NOMO-1 (cell line): ENCODE measurements around the gene PDLIM4.
A peak's percentile ranks its signal among the peaks of the same experiment; 100 is the strongest.

Source experiments
- DNase-seq, 2 experiments: peaks; one replicate each; lab custom pipeline; 2025; ENCODE audit not compliant: unreplicated experiment in 2 of 2; lab: John Stamatoyannopoulos, UW

Gene PDLIM4

GRCh38 chr5:132251220-132251725 lies 6.2 kb upstream of the PDLIM4 start:
- no peak for DNase-seq

- DNase-seq: peak in 1 of 2 experiments; percentile 12
Measured at GRCh38 chr5:132253008-132253441, 4.5 kb upstream of the PDLIM4 start.

- no peak for DNase-seq
Measured at GRCh38 chr5:132253452-132254320, 3.8 kb upstream of the PDLIM4 start.

DNA sequence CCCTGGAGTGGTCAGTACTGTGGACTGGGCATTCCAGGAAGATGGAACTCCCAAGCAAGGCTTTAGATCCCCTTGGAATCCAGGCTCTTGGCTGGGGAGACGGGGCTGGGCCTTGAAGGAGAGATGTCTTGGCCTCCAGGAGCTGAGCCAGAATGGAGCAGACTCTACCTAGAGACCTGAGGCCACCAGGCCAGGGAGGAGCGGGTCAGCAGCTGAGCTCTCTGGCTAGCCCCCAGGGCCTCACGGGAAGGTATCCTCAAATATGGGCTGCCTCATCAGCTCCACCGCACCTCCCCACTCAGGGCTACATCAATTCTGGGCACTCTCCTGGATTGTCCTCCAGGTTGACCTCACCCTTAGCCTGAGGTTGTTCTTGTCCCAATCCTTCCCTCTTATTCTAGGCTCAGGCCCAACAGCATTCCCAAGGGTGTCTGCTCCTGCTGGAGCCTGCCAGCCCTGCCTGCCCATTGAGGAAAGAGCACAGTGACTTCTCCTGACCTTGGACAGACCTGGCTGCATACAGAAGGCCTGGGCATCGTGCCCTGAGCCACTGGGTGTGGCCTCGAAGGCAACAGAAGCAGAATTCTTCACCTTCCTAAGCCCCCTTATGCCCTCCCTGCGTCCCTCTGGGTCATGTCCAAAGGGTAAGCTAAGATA lies 3.0 kb upstream of the PDLIM4 start:
- no peak for DNase-seq

- no peak for DNase-seq
Measured at GRCh38 chr5:132256086-132256782, 1.3 kb upstream of the PDLIM4 start.

GRCh38 chr5:132256783-132257130 lies 739 bp upstream of the PDLIM4 start:
- no peak for DNase-seq

DNA sequence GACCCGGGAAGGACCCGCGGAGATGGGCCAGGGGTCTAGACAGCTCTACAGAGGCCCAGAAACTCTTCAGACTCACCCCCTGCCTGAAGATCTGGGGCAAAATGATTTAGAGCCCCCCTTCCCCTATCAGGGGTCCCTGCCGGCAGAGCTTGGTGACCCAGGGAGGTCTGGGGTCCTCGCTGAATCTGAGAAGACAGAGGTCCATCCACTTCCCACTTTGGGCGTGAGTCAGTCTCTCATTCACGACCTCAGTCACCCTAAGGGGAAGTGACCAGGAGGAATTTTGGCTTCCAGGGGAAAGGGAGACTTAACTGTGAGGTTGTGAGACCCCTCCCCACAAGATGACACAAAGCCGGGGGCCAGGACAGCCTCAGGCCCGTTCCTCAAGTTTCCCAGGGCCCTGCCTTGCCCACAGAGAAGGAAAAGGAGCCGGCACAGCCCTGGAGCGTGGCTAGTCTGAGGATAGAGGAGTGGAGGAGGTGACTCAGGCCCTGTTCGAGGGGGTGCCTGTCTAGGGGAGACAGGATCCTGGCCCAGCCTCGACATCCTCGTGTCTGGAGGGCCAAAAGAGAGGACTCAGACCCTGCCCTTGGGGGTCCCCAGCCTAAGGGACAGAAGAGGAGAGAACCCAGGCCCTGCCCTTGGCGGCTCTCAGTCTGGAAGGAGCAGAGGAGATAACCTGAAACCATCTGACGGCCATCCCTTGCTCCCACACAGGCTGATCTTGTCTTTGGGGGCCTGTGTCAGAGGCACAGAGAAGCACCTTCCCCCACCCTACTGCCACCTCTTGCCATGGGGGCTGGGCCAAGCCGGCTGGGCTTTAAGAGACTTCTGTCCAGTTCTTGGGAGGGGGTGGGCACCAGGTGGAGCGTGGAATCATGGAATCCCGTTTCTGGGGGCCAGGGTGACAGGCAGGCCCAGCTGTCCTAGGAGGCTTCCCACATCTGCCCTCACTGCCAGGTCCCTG lies 889 bp downstream of the PDLIM4 start:
- no peak for DNase-seq

- DNase-seq: no peak
Measured at GRCh38 chr5:132259069-132259851, 1.8 kb downstream of the PDLIM4 start.

GRCh38 chr5:132260051-132260450 lies 2.6 kb downstream of the PDLIM4 start:
- no peak for DNase-seq

DNA sequence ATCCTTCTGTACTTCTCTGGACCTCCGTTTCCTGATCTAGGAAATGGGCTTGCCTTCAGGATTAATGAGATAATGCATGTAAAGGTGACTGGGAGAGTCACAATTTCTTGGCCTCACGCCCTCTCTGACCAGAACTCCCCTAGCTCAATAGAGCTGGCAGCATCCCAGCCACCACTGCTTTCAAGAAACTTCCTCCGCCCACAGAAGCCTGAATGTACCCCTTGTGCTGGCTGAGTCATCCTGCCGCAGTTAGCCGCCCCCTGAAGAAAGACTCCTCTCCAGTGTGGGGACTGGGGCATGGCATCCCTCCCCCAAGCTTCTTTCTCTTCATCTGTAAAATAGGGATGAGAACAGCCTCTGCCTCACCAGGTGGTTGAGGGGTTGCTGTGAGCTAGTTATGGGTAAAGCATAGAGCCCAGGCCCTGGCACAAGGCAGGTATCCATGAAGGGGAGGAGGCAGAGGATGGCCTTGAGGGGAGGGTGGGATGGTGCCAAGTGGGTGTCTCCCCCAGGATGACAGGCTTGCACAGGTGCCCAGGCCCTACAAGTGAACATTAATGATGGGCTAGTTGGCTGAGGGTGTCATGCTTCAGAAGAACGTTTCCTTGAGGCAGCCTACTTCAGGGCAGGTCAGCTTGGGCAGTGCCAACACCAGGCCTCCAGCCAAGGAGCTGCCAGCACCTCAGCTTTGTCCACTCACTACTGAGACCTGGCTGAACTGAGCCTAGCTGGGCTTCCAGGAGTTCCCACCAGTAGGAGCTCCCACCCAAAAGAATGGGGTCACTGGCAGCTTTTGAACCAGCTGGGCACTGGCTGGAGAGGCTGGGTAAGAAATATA lies 3.4 kb downstream of the PDLIM4 start:
- no peak for DNase-seq

DNA sequence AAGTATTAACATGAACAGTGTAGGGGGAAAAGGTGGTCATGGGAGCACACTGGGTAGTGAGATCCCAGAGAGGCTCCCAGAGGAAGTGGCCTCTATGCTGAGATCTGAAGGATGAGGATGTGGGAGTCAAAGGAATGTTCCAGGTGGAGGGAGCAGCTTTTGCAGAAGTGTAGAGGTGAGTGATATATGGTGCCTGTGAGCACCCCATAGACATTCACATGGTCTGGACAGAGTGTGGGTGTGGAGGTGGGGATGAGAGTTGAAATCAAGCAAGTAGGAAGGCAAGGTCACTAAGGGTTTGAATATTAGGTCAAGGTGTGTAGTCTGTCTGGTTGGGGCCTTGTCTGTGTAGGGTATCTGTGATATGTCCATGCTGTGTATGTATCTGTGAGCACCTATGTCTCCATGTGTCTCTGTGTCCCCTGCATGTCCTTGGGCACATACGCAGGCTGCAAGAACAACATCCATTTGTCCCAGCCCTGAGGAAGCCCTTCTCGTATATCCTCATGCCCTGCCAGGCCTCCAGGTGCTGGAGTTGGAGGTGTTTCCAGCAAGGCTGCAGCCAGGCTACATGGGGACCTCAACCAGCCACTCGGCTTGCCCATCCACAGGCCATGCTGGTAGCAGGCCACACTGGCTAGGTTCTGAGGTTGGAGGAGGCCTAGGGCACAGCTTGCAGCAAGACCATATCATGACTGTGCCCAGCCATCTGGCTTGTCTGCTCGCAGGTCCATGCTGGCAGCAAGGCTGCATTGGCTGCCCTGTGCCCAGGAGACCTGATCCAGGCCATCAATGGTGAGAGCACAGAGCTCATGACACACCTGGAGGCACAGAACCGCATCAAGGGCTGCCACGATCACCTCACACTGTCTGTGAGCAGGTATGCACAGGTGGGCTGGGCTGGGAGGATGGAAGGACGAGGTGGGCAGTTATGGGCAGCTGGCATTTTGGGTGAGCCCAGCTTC lies 4.7 kb downstream of the PDLIM4 start:
- DNase-seq: no peak

GRCh38 chr5:132262882-132263547 lies 5.5 kb downstream of the PDLIM4 start:
- DNase-seq: no peak

DNA sequence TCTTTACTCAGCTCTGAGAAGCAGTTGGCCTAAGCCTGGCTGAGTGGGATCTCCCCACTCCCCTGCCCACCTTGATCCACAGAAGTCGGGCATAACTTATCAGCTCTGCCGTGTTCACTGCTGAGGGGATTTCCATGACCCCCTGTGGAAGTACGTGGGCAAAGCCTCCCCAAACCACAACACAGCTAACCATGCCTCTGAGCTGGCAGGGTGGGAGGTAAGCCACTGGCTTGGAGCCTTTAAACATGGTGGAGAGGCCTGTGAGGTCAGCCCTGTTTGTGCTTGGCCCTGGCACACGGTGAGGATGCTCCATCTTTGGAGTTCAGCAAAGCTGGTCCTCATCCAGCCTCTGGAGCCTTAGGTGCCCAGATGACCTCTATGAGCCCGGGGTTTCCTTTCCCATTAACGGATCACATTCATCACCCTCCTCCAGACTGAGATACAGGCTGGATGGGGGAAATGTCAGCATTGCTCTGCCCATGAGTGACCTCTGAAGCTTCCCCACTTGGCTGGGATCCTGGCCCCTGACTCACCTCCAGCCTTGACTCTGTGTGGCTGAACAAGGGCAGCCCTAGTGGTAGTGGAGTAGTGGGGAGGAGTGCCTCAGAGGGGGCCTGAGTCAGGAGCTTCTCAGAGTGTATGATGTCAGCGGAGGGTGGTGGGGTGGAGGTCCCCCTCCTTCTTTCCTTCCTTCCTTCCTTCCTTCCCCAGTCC lies 6.2 kb downstream of the PDLIM4 start:
- DNase-seq: no peak

- no peak for DNase-seq
Measured at GRCh38 chr5:132264546-132265335, 7.2 kb downstream of the PDLIM4 start.

- no peak for DNase-seq
Measured at GRCh38 chr5:132265336-132266030, 8.0 kb downstream of the PDLIM4 start.
